Stimulated activated CD4-positive, alpha-beta T cell treated with anti-CD3 and anti-CD28 coated beads, Interleukin-15, amount 100 ng/mL, for 1 hour (primary cell): ENCODE data around the gene GCSH.

ENCODE experiments used
- DNase-seq, 2 donors: peaks; one replicate each; pipeline ENCODE4 v3.0.0-alpha.2; 2020; ENCODE audit warnings: low read depth in 1 of 2, low spot score in 1 of 2

Gene GCSH

GRCh38 chr16:81053761-81054160, 42.4 kb downstream of the GCSH start:
- no peak for DNase-seq

- DNase-seq, result no peak
These were observed 53.4 kb downstream of the GCSH start for GRCh38 chr16:81042821-81043220.

- no peak for DNase-seq
These were observed 54.5 kb downstream of the GCSH start for GRCh38 chr16:81041696-81042095.

GRCh38 chr16:81040842-81041241, 55.4 kb downstream of the GCSH start:
- no peak for DNase-seq

- no peak for DNase-seq
These were observed 56.1 kb downstream of the GCSH start for GRCh38 chr16:81040131-81040530.

- no peak for DNase-seq
These were observed 59.3 kb downstream of the GCSH start for GRCh38 chr16:81036751-81037350.

GRCh38 chr16:81035975-81036750, 60.0 kb downstream of the GCSH start:
- peak; percentile 22 to 35 for DNase-seq

- peak; percentile 80 to 89 for DNase-seq
These were observed 60.7 kb downstream of the GCSH start, which contains the start of gene ATMIN for GRCh38 chr16:81035398-81035974. TSS of gene ATMIN (plus strand) at chr16:81035842. CDS start at chr16:81035871, 29 bp downstream.
